AG09319 (cell line): ENCODE results near the gene CHRM4.

ENCODE experiments used
- DNase-seq: peaks from one replicate; pipeline ENCODE4 v3.0.0-alpha.2; 2010; ENCODE audit warnings: low read depth; ENCODE audit errors: extremely low read depth
- CTCF ChIP-seq: IDR thresholded peaks from 2 replicates; pipeline ENCODE4 v1.5.1; 2011; ENCODE audit warnings: low read depth, mild to moderate bottlenecking, inconsistent platforms, low read length, moderate library complexity

The CHRM4 gene

DNA sequence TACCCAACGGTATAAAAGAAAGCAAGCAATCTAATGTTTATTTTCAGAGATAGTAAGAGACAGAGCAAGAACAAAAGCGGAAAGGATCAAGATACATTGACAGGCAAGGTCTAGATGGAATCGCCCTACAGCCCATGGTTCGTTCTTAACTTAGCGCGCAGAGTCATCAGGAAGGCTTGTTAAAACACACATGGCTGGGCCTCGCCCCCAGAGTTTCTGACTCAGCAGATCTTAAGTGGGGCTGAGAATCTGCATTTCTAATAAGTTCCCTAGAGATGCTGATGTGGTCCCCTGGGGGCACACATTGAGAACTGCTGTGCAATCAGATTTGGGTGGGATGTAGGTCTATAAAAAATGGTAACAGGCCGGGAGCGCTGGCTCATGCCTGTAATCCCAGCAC is 35.8 kb upstream of the CHRM4 start:
- no peak for TF ChIP-seq CTCF

DNA sequence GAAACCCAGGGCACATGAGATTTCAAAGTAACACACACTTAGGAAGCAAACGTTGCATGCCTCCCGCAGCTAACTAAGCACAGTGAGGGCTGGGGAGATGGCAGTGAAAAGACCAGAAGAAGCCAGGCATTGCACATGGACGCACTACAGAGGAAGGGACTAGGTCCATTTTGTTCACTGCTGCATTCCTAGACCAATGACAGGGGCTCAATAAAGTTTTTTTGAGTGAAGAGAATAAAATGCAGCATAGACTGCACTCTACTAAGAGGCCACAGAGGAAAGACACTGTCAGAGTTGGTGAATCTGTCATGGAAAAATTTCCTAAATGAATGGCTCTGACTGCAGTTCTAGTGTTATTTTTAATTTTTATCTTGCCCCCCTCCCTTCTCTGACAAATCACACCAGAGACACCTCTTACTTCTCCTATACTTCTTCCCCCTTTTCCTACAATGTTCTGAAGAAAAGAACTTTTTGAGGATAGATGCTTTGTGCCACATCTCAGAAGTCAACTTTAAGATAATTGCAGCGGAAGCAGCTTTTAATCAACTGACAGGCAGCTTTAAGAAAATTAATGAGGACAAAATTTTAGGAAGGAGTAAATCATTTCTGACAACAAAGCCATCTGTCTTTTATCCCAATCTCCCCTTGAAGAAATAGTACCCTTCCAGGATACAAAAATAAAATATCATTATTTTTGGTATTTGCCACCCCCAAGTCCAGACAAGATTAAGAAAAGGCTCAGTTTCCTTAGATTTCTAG is 34.8 kb upstream of the CHRM4 start:
- DNase-seq, result no peak
- TF ChIP-seq CTCF, result no peak

More for the DNA sequence above, 35.8 kb upstream of the CHRM4 start:
- DNase-seq, result no peak

GRCh38 chr11:46422588-46422987 is 31.0 kb upstream of the CHRM4 start:
- no peak for DNase-seq
- TF ChIP-seq CTCF, result no peak

DNA sequence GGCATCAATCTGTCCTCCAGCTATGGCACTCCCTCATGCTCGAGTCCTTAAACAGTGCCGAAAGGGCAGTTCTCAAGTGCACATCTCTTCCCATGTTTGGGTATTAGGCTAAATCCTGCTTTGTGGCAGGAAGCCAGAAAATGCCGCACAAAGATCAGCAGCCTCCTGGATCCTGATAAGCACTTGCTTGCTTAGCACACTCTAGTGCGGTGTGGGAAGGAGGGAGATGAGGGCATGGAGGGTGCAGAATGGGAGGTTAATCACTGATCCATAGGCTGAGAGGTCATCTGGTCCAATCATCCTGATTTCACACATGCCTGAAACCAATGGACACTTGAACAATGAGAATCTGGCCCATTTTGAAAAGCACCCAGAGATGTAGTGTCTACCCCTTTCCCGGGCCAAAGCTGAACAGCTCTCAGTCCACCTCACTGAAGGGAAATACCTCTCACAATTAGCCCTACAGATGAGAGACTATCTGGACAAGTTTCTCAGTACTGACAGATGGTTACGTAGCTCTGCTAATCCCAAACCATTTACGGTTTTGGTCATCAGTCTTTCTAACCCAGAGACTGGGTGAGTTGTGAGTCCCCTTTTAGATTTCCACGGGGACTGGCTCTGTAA is 29.8 kb upstream of the CHRM4 start:
- no peak for TF ChIP-seq CTCF
- no peak for DNase-seq

- TF ChIP-seq CTCF, result no peak
- DNase-seq, result no peak
These were observed 28.9 kb upstream of the CHRM4 start for GRCh38 chr11:46420513-46420912.

DNA sequence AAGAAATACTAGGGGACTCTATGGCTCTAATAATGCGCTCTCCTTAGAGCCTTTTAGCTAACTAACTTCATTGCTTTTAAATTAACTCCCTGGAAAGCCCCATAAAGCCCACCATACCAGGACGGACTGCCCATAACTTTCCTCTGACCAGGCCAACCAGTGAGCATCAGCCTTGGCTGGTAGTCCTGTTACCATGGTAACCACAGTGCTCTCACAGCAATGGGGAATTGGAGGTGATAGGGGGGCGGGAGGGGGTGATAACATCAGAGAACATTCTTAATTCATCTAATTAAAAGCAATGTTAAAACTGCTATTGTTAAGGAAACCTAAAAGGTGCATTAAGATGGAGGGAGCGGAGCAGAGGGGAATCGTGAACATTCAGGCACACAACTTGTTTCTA is 27.2 kb upstream of the CHRM4 start:
- no peak for TF ChIP-seq CTCF
- DNase-seq, result no peak

DNA sequence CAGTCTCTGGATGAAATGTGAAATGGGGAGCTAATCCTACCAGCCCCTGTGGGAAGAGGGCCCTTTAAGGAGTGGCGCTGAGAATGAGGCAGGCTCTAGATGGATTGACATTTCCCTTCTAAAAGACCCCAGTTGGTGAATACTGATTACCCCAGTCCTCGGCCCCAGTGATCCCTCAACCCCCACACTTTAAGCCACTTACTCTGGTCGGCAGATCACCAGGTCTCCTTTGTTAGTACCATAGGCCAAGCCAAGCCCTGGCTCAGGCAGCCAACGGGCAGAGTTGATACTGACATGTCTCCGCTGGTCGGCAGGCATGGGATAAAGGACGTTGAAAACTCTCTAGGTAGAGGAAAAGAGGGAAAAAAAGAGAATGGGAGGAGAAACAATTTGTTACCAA is 26.1 kb upstream of the CHRM4 start:
- no peak for DNase-seq
- TF ChIP-seq CTCF, result no peak
